GM19372 (cell line): ENCODE measurements around the gene ALB.
A peak's percentile ranks its signal among the peaks of the same experiment; 100 is the strongest.

ENCODE experiments used
- ATAC-seq: cut with Tn5 transposase; IDR thresholded peaks from one replicate; pipeline ENCODE4 v1.9.1; 2021; ENCODE audit warnings: mild to moderate bottlenecking, low read depth, moderate library complexity; ENCODE audit not compliant: unreplicated experiment

ALB gene

GRCh38 chr4:73429118-73429517 lies 25.0 kb downstream of the ALB start:
- no peak for ATAC-seq

GRCh38 chr4:73429826-73430587 lies 25.9 kb downstream of the ALB start:
- no peak for ATAC-seq

GRCh38 chr4:73431813-73432168 lies 27.7 kb downstream of the ALB start:
- ATAC-seq, result no peak

- no peak for ATAC-seq
Observed at GRCh38 chr4:73432169-73433000, 28.3 kb downstream of the ALB start.

GRCh38 chr4:73433140-73433539 lies 29.1 kb downstream of the ALB start:
- no peak for ATAC-seq

- ATAC-seq, result no peak
Observed at GRCh38 chr4:73434311-73434710, 30.2 kb downstream of the ALB start.

- no peak for ATAC-seq
Observed at GRCh38 chr4:73435984-73436383, 31.9 kb downstream of the ALB start, which contains the start of gene AFP. Gene AFP, plus strand, starts transcription at chr4:73436221. Its CDS starts 42 bp downstream, at chr4:73436263.

GRCh38 chr4:73436674-73437557 lies 32.8 kb downstream of the ALB start:
- ATAC-seq, result no peak

GRCh38 chr4:73437558-73437956 lies 33.5 kb downstream of the ALB start:
- no peak for ATAC-seq

- ATAC-seq, result no peak
Observed at GRCh38 chr4:73438048-73438447, 34.0 kb downstream of the ALB start.

GRCh38 chr4:73438582-73439215 lies 34.6 kb downstream of the ALB start:
- no peak for ATAC-seq

- ATAC-seq, result no peak
Observed at GRCh38 chr4:73439445-73439844, 35.4 kb downstream of the ALB start.

- no peak for ATAC-seq
Observed at GRCh38 chr4:73439991-73440390, 35.9 kb downstream of the ALB start.

GRCh38 chr4:73440653-73441052 lies 36.6 kb downstream of the ALB start:
- ATAC-seq, result no peak

GRCh38 chr4:73442275-73442674 lies 38.2 kb downstream of the ALB start:
- no peak for ATAC-seq

GRCh38 chr4:73443224-73443623 lies 39.1 kb downstream of the ALB start:
- ATAC-seq, result no peak

- ATAC-seq, result no peak
Observed at GRCh38 chr4:73445383-73446335, 41.6 kb downstream of the ALB start.

GRCh38 chr4:73446336-73446938 lies 42.4 kb downstream of the ALB start:
- ATAC-seq, result peak; percentile 99

GRCh38 chr4:73447671-73448070 lies 43.6 kb downstream of the ALB start:
- no peak for ATAC-seq
